Measurements from ENCODE around the gene SNX13. TPM values are rescaled to one million over a fixed set of nuclear protein-coding genes. Genes with fewer than 3 reads are reported as not detected.

Gene SNX13
- polyA plus RNA-seq, 1 of the 3 experiments (the other 2 are of a cell fraction), result 13.0 TPM

- Histone ChIP-seq H3K9me3 (no peaks in the 10 kb centered on the region), H3K27me3 (ENCODE audit: insufficient read depth) (no peaks in the 10 kb centered on the region), H3K4me3 (ENCODE audit: low read depth in 2 of 2, low read length in 1 of 2) (no peak overlapping the region), H3K9ac (no peak overlapping the region), H3K79me2 (ENCODE audit: insufficient read depth) (no peaks in the 10 kb centered on the region), H3K36me3 (replicated peaks in 1 of 2; ENCODE audit: control insufficient read depth in 1 of 2, insufficient read depth in 2 of 2, low read length in 1 of 2) (peaks cover 6 to 41% of the 10 kb centered on the region in 2 experiments), H3K4me2 (no peak overlapping the region), H3K27ac (ENCODE audit: low read depth in 2 of 2, low read length in 1 of 2) (no peak overlapping the region), H4K20me1 (ENCODE audit: insufficient read depth) (no peaks in the 10 kb centered on the region), H2AFZ (ENCODE audit: low read depth) (no peak overlapping the region), H3K9me2 (no peaks in the 10 kb centered on the region), H3F3A (replicated peaks; ENCODE audit: insufficient read depth) (no peaks in the 10 kb centered on the region), H3K4me1 (ENCODE audit: control insufficient read depth in 1 of 2, insufficient read depth in 2 of 2, low read depth in 1 of 2, low read length in 1 of 2) (no peaks in the 10 kb centered on the region; a peak in 1 of 4 replicates)
- TF ChIP-seq POLR2AphosphoS5 (IDR thresholded peaks at IDR 0.05; ENCODE audit: low read depth, low read length) (no peak), ZBTB33 (IDR thresholded peaks at IDR 0.05; ENCODE audit: borderline replicate concordance, low read depth) (no peak), IRF3 (IDR thresholded peaks at IDR 0.05; ENCODE audit: low read depth, low read length) (no peak), RXRA (IDR thresholded peaks at IDR 0.05; ENCODE audit: borderline replicate concordance, low read depth) (no peak), MXI1 (IDR thresholded peaks at IDR 0.05; ENCODE audit: low read depth, low read length) (no peak), GATA2 (CRISPR knock-in tag; IDR thresholded peaks at IDR 0.05) (no peak), GABPA (IDR thresholded peaks at IDR 0.05; ENCODE audit: low read depth) (no peak), RFX5 (IDR thresholded peaks at IDR 0.05; ENCODE audit: low read length) (no peak), REST (IDR thresholded peaks at IDR 0.05; ENCODE audit: low read depth, low read length) (no peak), NRF1 (IDR thresholded peaks at IDR 0.05; ENCODE audit: low read depth, low read length) (no peak), RCOR1 (IDR thresholded peaks at IDR 0.05; ENCODE audit: low read length) (no peak), YY1 (IDR thresholded peaks at IDR 0.05; ENCODE audit: low read depth) (no peak), TAF1 (IDR thresholded peaks at IDR 0.05; ENCODE audit: borderline replicate concordance, low read depth, low read length) (no peak), FOXM1 (IDR thresholded peaks at IDR 0.05; ENCODE audit: low read depth) (no peak), MEF2A (IDR thresholded peaks at IDR 0.05; ENCODE audit: borderline replicate concordance, low read depth) (no peak), USF1 (IDR thresholded peaks at IDR 0.05; ENCODE audit: borderline replicate concordance, low read depth) (no peak), EP300 (IDR thresholded peaks at IDR 0.05; ENCODE audit: borderline replicate concordance in 1 of 2, low read depth in 1 of 2, low read length in 1 of 2) (no peak)
- TF ChIP-seq, protein P1, sequence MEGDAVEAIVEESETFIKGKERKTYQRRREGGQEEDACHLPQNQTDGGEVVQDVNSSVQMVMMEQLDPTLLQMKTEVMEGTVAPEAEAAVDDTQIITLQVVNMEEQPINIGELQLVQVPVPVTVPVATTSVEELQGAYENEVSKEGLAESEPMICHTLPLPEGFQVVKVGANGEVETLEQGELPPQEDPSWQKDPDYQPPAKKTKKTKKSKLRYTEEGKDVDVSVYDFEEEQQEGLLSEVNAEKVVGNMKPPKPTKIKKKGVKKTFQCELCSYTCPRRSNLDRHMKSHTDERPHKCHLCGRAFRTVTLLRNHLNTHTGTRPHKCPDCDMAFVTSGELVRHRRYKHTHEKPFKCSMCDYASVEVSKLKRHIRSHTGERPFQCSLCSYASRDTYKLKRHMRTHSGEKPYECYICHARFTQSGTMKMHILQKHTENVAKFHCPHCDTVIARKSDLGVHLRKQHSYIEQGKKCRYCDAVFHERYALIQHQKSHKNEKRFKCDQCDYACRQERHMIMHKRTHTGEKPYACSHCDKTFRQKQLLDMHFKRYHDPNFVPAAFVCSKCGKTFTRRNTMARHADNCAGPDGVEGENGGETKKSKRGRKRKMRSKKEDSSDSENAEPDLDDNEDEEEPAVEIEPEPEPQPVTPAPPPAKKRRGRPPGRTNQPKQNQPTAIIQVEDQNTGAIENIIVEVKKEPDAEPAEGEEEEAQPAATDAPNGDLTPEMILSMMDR (IDR thresholded peaks at IDR 0.05), result no peak
- POLR2A ChIA-PET, result no interaction called here
- DNase-seq, result no peak
- CTCF ChIA-PET, result no interaction called here
- 80% methylated on average over 1 of the region's 1 CpG for WGBS (ENCODE audit: low lambda C conversion rate)
Measured at GRCh38 chr7:17856251-17856650, 84.0 kb downstream of the SNX13 start.
